ENCODE measurements around the gene MAP1B. TPM values are rescaled to one million over a fixed set of nuclear protein-coding genes. Genes with fewer than 3 reads are reported as not detected.

MAP1B gene
- polyA plus RNA-seq, 1 donor from 2014 or later, result 234 TPM

GRCh38 chr5:72063219-72063819, 44.0 kb upstream of the MAP1B start:
- Histone ChIP-seq H3K79me2 (replicated peaks; ENCODE audit: insufficient read depth, low read length) (no peaks in the 10 kb centered on the region), H3K36me3 (ENCODE audit: insufficient read depth, low read length) (no peaks in the 10 kb centered on the region), H3K9me3 (ENCODE audit: low read length) (no peaks in the 10 kb centered on the region), H4K20me1 (ENCODE audit: insufficient read depth) (no peaks in the 10 kb centered on the region), H3F3A (ENCODE audit: insufficient read depth, low read length, poor library complexity, severe bottlenecking) (peaks cover 3% of the 10 kb centered on the region), H3K4me3 (ENCODE audit: low read length) (no peak overlapping the region), H3K4me2 (ENCODE audit: low read length) (no peak overlapping the region), H3K27ac (ENCODE audit: low read length) (no peak overlapping the region), H3K27me3 (ENCODE audit: insufficient read depth, low read depth, low read length) (no peaks in the 10 kb centered on the region), H3K9me2 (ENCODE audit: insufficient read depth, low read length) (no peaks in the 10 kb centered on the region), H3K9ac (ENCODE audit: low read length) (no peak overlapping the region), H2AFZ (ENCODE audit: low read depth, low read length) (no peak overlapping the region)
- no peak for TF ChIP-seq EP300 (conservative IDR thresholded peaks at IDR 0.05; ENCODE audit: poor library complexity, severe bottlenecking)
- no peak for TF ChIP-seq RAD21 (conservative IDR thresholded peaks at IDR 0.05)
- TF ChIP-seq REST (IDR thresholded peaks at IDR 0.05; ENCODE audit: borderline replicate concordance), result peak; percentile 71

- Histone ChIP-seq H3K9me3 (ENCODE audit: low read length) (no peaks in the 10 kb centered on the region), H3K27ac (ENCODE audit: low read length) (peak overlapping the region; percentile 76), H4K20me1 (ENCODE audit: insufficient read depth) (no peaks in the 10 kb centered on the region), H2AFZ (ENCODE audit: low read depth, low read length) (peak overlapping the region; percentile 3), H3K9ac (ENCODE audit: low read length) (no peak overlapping the region), H3F3A (ENCODE audit: insufficient read depth, low read length, poor library complexity, severe bottlenecking) (peaks cover 3% of the 10 kb centered on the region), H3K79me2 (replicated peaks; ENCODE audit: insufficient read depth, low read length) (no peaks in the 10 kb centered on the region), H3K36me3 (ENCODE audit: insufficient read depth, low read length) (no peaks in the 10 kb centered on the region), H3K9me2 (ENCODE audit: insufficient read depth, low read length) (no peaks in the 10 kb centered on the region), H3K4me2 (ENCODE audit: low read length) (no peak overlapping the region), H3K4me3 (ENCODE audit: low read length) (no peak overlapping the region), H3K27me3 (ENCODE audit: insufficient read depth, low read depth, low read length) (no peaks in the 10 kb centered on the region)
- TF ChIP-seq EP300 (conservative IDR thresholded peaks at IDR 0.05; ENCODE audit: poor library complexity, severe bottlenecking) (no peak), EZH2 (IDR thresholded peaks at IDR 0.05; ENCODE audit: borderline replicate concordance, insufficient read depth, low read length, poor library complexity, severe bottlenecking) (no peak), MXI1 (conservative IDR thresholded peaks at IDR 0.05; ENCODE audit: poor library complexity, severe bottlenecking) (no peak), CTCF (IDR thresholded peaks at IDR 0.05; ENCODE audit: poor library complexity, severe bottlenecking) (no peak), TAF1 (IDR thresholded peaks at IDR 0.05; ENCODE audit: low read depth) (no peak), SMC3 (conservative IDR thresholded peaks at IDR 0.05; ENCODE audit: poor library complexity) (no peak), REST (IDR thresholded peaks at IDR 0.05; ENCODE audit: borderline replicate concordance) (no peak), RAD21 (conservative IDR thresholded peaks at IDR 0.05) (no peak), POLR2AphosphoS5 (IDR thresholded peaks at IDR 0.05) (no peak)
Measured at GRCh38 chr5:72064801-72065570, 42.3 kb upstream of the MAP1B start.
